ENCODE results near the gene RNF157.
"Not testable (repeated sequence)": the region's sequence is repeated elsewhere in the genome, so short reads cannot be mapped to it uniquely, and the experiment has no call there.

RNF157 gene

DNA sequence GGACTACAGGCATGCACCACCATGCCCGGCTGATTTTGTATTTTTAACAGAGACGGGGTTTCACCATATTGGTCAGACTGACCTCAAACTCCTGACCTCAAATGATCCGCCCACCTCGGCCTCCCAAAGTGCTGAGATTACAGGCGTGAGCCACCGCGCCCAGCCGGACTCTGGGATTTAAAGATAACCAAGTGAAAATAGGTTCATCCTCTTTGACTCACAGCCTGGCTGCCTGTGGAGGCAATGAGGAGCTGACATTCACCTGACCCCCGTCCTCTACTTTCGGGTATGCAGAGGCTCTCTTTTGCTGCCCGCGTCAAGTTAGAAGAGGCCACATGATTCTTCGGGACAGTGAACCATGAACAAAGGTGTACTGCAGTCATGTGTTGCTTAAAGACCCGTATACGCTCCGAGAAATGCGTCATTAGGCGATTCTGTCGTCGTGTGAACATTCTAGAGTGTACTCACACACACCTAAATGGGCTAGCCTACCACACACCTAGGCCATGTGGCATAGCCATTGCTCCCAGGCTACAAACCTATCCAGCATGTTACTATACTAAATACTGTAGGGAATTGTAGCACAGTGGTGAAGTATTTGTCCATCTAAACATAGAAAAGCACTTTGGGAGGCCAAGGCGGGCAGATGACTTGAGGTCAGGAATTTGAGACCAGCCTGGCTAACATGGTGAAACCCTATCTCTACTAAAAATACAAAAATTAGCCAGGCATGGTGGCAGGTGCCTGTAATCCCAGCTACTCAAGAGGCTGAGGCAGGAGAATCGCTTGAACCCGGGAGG is 12.9 kb upstream of the RNF157 start:
- FAIRE-seq, result not testable (repeated sequence)

DNA sequence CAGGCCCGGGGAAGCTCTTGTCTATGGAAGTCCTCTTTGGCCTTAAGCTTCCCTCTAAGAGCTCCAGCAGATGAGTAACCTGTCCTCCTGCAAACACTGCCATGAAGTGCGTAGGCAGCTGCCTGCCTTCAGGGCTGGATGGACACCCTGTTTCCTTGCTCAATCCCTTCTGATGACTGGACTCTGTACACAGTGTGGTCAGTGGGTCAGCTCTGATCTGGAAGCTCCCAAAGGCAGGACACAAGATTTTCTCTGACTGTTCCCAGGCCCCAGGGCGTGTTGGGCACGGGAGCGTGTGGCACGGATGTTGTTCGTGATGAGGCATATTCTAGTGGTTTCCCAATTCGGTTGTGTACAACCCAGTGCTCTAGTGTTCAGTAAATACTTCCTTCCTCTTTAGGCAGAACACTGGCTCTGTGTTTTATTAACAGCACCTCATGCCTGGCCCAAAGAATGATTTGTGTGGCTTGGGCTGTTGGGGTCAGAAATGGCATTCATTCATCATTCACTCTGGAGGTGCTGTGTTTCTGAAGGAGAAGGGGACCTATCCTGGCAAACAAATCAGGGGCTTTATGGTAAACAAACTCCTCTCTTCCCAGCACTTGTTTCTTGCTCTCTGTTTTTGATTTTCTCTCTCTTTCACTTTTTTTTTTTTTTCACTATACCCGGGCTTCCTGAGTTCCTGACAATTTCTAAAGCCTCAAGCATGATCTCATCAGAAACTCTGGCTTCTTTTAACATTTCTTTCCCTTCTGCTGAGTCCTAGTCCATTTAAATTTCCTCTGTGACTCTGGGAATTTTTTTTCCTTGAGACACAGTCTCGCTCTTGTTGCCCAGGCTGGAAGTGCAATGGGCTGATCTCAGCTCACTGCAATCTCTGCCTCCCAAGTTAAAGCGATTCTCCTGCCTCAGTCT is 12.0 kb upstream of the RNF157 start:
- no peak for FAIRE-seq

DNA sequence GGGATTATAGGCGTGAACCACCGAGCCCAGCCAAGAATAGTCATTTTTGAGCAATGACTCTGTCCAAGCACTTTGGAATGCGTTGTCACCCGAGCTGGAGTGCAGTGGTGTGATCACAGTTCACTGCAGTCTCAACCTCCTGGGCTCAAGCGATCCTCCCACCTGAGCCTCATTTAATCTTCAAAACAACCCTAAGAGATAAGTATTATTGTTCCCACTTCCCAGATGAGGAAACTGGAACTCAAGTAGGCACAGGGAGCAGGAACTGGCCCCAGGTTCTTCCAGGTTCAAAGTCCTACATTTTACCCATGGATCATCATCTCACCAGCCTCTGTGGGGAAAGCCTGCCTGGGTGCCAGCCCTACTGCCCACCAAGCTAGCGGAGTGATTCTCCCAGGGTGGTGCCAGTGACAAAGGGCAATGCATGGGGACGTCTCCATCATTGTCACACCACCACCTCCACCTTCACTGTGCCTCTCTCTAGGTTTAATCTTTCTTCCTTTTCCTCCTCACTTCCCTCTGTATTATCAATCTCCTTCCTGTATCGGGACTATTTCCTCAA is 11.3 kb upstream of the RNF157 start:
- no peak for FAIRE-seq

- no peak for FAIRE-seq
Measured at GRCh38 chr17:76250141-76250540, 9.8 kb upstream of the RNF157 start.

GRCh38 chr17:76248013-76248782 is 7.9 kb upstream of the RNF157 start:
- no peak for FAIRE-seq

GRCh38 chr17:76247304-76247703 is 7.0 kb upstream of the RNF157 start:
- no peak for FAIRE-seq

- no peak for FAIRE-seq
Measured at GRCh38 chr17:76246080-76247066, 6.1 kb upstream of the RNF157 start.

GRCh38 chr17:76244721-76245120 is 4.4 kb upstream of the RNF157 start:
- not testable (repeated sequence) for FAIRE-seq

GRCh38 chr17:76243826-76244679 is 3.8 kb upstream of the RNF157 start:
- FAIRE-seq, result no peak

- FAIRE-seq, result no peak
Measured at GRCh38 chr17:76241691-76242255, 1.5 kb upstream of the RNF157 start.

DNA sequence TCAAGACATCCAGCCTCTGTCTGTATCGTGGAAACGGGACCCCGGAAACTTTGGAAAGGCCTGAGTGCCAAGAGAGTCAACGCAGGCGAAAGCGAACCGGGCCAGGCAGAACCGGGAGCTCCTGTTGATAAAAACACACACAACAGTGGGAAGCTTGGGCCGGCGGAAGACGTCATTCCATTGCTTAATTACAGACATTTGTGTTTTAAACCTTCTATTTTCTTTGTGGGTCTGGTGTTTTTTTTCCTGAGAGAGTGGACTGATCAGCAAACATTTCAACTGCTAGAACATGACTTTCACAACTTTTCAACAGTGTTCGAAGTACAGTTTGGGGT is 878 bp upstream of the RNF157 start:
- no peak for FAIRE-seq

DNA sequence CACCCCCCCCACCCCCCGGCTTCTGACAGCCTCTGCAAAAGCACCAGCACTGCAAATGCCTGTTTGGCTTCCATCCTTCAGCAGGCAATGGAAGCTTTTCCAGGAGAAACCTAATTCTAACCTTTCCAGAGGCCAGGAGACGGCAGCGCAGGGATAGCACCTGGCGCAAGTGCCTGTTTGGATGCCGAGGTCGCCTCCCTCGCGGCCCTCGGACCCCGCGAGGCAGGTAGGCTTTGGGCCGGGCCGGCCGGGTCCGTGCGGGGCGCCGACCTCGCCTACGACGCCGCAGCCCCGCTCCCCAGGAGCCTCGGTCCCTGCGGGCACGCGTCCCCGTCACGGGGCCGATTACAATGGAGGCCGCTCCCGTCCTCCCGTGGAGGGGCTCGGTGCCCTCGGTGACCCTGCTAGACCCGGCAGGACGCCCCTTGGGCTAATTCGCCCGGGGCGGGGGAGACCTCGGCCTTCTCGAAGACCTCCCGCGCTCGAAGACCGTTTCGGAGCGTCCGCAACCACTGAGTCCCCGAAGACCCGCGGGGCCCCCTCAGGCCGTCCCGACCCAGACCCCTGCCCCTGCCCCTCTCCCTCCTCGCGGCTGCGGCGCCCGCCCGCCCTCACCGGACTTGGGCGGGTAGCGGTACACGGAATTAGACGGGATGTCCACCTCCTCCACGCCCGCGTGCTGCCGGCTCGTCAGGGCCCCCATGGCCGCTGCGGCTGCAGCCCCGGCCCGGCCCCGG is 587 bp downstream of the RNF157 start:
- FAIRE-seq, result no peak

GRCh38 chr17:76238847-76239537 is 1.3 kb downstream of the RNF157 start:
- FAIRE-seq, result no peak

DNA sequence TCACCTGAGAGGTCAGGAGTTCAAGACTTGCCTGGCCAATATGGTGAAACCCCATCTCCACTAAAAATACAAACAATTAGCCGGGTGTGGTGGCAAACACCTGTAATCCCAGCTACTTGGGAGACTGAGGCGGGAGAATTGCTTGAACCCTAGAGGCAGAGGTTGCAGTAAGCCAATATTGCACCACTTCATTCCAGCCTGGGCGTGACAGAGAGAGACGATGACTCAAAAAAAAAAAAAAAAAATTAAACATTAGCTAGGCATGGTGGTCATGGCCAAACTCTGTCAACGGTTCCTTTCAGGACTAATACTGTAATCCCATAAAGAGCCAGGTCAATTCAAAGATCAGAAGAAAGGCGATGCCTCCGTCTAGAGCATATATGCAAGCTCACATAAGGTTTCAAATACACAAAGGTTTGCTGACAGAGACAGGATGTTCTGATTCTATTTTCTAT is 2.4 kb downstream of the RNF157 start:
- no peak for FAIRE-seq

DNA sequence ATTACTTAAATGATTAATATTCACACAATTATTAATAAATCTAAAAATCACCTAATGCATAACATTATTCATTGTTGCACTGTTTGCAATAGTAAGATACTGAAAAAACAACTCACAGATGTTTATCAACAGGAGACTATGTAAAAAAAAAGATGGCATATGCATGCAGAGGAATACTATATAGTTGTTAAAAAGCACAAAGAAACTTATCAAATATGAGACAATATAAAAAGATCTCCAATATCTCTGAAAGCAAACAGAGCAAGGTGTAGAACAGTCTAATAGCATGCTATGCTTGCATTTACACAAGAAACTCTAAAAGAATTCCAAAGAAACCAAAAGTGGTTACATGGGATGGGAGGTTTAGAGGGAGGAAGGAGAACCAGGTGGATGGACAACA is 3.7 kb downstream of the RNF157 start:
- FAIRE-seq, result no peak

DNA sequence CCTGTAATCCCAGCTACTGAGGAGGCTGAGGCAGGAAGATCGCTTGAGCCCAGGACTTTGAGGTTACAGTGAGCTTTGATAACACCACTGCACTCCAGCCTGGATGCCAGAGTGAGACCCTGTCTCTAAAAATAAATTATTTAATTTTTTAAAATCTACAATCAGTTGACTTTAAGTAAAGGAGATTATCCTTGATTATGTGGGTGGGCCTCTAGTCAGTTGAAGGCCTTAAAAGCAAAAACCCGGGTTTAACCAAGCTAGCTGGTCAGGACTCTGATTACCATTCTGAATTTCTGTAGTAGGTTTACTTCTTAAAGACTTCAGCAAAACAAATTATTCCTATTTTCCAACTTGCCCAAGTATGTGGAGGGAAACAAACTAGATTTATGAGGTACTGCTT is 4.4 kb downstream of the RNF157 start:
- FAIRE-seq, result no peak

DNA sequence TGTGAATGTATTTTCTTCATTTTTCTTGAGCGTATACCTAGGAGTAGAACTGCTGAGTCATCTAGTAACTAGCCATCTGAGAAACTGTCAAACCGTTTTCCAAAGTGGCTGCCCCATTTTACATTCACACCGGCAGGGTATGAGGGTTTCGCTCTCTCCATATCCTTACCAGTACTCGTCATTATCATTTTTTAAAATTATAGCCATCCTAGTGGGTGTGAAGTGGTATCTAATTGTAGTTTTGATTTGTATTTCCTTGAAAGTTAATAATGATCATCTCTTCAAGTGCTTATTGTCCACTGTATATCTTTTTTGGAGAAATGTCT is 6.0 kb downstream of the RNF157 start:
- FAIRE-seq, result no peak

GRCh38 chr17:76233588-76234353 is 6.5 kb downstream of the RNF157 start:
- FAIRE-seq, result no peak

Data from islet of Langerhans (tissue), 1 donor.